GM12872 (cell line): ENCODE data around the gene KCNG2.

ENCODE experiments used
- CTCF ChIP-seq: IDR thresholded peaks from 3 replicates; pipeline ENCODE4 v1.5.1; 2011; ENCODE audit warnings: low read depth, mild to moderate bottlenecking, low read length, moderate library complexity; ENCODE audit not compliant: insufficient read depth

Gene KCNG2

GRCh38 chr18:79889569-79889968, 91.8 kb downstream of the KCNG2 start:
- no peak for TF ChIP-seq CTCF

- no peak for TF ChIP-seq CTCF
Observed at GRCh38 chr18:79890674-79891073, 92.9 kb downstream of the KCNG2 start.

- TF ChIP-seq CTCF: no peak
Observed at GRCh38 chr18:79896738-79897137, 99.0 kb downstream of the KCNG2 start.

GRCh38 chr18:79897940-79898625, 100.3 kb downstream of the KCNG2 start:
- TF ChIP-seq CTCF: no peak

GRCh38 chr18:79898952-79899608, 101.3 kb downstream of the KCNG2 start:
- TF ChIP-seq CTCF: no peak

GRCh38 chr18:79899609-79900445, 102.1 kb downstream of the KCNG2 start:
- no peak for TF ChIP-seq CTCF
